HepG2 (cell line): ENCODE measurements around the gene SOCS1. TPM values are rescaled to one million over a fixed set of nuclear protein-coding genes. Genes with fewer than 3 reads are reported as not detected.

Experiments
- ATF1 ChIP-seq: IDR thresholded peaks from 2 replicates; pipeline ENCODE4 v1.6.1; 2016; ENCODE audit warnings: mild to moderate bottlenecking, control low read depth
- DZIP1 ChIP-seq: sonication (generic); formaldehyde crosslinking; IDR thresholded peaks from 2 replicates; pipeline ENCODE4 v1.5.0; 2020; ENCODE audit warnings: mild to moderate bottlenecking, missing genetic modification reagents
- HNRNPH1 ChIP-seq: fragments of 200-400 bp; formaldehyde crosslinking; optimal IDR thresholded peaks from 2 replicates; pipeline ENCODE3; 2017; ENCODE audit warnings: mild to moderate bottlenecking, low read depth, low read length
- KAT2B ChIP-seq: fragments of 150-350 bp; IDR thresholded peaks from 2 replicates; pipeline ENCODE4 v1.6.1; 2014; ENCODE audit warnings: low read depth, low read length, borderline replicate concordance
- KLF11 ChIP-seq: IDR thresholded peaks from 2 replicates; pipeline ENCODE4 v1.6.1; 2016; ENCODE audit warnings: missing compliant biosample characterization
- MEIS2 ChIP-seq: sonication (generic); formaldehyde crosslinking; IDR thresholded peaks from 2 replicates; pipeline ENCODE4 v1.9.0; 2021; ENCODE audit warnings: mild to moderate bottlenecking, missing genetic modification reagents
- MTF1 ChIP-seq: sonication (generic); formaldehyde crosslinking; IDR thresholded peaks from 2 replicates; pipeline ENCODE4 v1.5.0; 2020; ENCODE audit warnings: missing genetic modification reagents
- MXD1 ChIP-seq: sonication (generic); formaldehyde crosslinking; IDR thresholded peaks from 2 replicates; pipeline ENCODE4 v1.4.0; 2020; ENCODE audit warnings: mild to moderate bottlenecking, missing genetic modification reagents
- NCOA5 ChIP-seq: sonication (generic); formaldehyde crosslinking; IDR thresholded peaks from 2 replicates; pipeline ENCODE4 v1.4.0; 2020; ENCODE audit warnings: missing genetic modification reagents
- PAF1 ChIP-seq: IDR thresholded peaks from 2 replicates; pipeline ENCODE4 v1.6.1; 2016; ENCODE audit warnings: missing genetic modification reagents, missing compliant biosample characterization
- RXRA ChIP-seq: sonication (generic); formaldehyde crosslinking; IDR thresholded peaks from 2 replicates; pipeline ENCODE4 v1.5.1; 2020; ENCODE audit warnings: missing genetic modification reagents
- SAP130 ChIP-seq: IDR thresholded peaks from 2 replicates; pipeline ENCODE4 v1.6.1; 2016; ENCODE audit warnings: low read depth
- SIN3A ChIP-seq: IDR thresholded peaks from 2 replicates; pipeline ENCODE4 v1.6.1; 2011; ENCODE audit warnings: low read depth, mild to moderate bottlenecking, control low read depth, low read length, borderline replicate concordance
- SMARCC2 ChIP-seq: fragments of 450-650 bp; IDR thresholded peaks from 2 replicates; pipeline ENCODE4 v1.6.1; 2017; ENCODE audit warnings: antibody characterized with exemption, mild to moderate bottlenecking
- TBL1XR1 ChIP-seq: fragments of 150-350 bp; IDR thresholded peaks from 2 replicates; pipeline ENCODE4 v1.6.1; 2014; ENCODE audit warnings: borderline replicate concordance, low read length; ENCODE audit not compliant: partially characterized antibody
- ZBTB8A ChIP-seq: sonication (generic); formaldehyde crosslinking; IDR thresholded peaks from 2 replicates; pipeline ENCODE4 v1.4.0; 2020; ENCODE audit warnings: mild to moderate bottlenecking, low read depth, missing genetic modification reagents, borderline replicate concordance
- ZFAT ChIP-seq: sonication (generic); formaldehyde crosslinking; conservative IDR thresholded peaks from 2 replicates; pipeline ENCODE4 v1.8.1; 2023; ENCODE audit warnings: missing genetic modification reagents, inconsistent platforms
- ZNF296 ChIP-seq: sonication (generic); formaldehyde crosslinking; conservative IDR thresholded peaks from 2 replicates; pipeline ENCODE4 v1.5.0; 2020; ENCODE audit warnings: mild to moderate bottlenecking, missing genetic modification reagents
- ZNF331 ChIP-seq: sonication (generic); formaldehyde crosslinking; IDR thresholded peaks from 2 replicates; pipeline ENCODE4 v1.4.0; 2020; ENCODE audit warnings: missing genetic modification reagents
- ZNF343 ChIP-seq: sonication (generic); formaldehyde crosslinking; IDR thresholded peaks from 2 replicates; pipeline ENCODE4 v1.4.0; 2020; ENCODE audit warnings: mild to moderate bottlenecking, missing genetic modification reagents
- ZNF546 ChIP-seq: sonication (generic); formaldehyde crosslinking; conservative IDR thresholded peaks from 2 replicates; pipeline ENCODE4 v1.8.1; 2023; ENCODE audit warnings: mild to moderate bottlenecking, missing genetic modification reagents
- polyA plus RNA-seq, 8 experiments: library from polyadenylated mRNA; depleted of rRNA in 3 of 8; stranded (reverse) in 7 of 8; unstranded in 1 of 8; fragments of >200 nt; fragmentation: Illumina TruSeq in 4 of 8; extraction: Trizol in 4 of 8; gene quantifications; 2 replicates each; pipeline versions ENCODE4 v1.2.1 to v1.2.3, GENCODE V29; 2011 to 2016; ENCODE audit warnings: low read depth in 4 of 8, missing spikeins in 1 of 8, mixed read lengths in 1 of 8; ENCODE audit not compliant: insufficient read depth in 1 of 8
- total RNA-seq, 5 experiments: library from RNA; depleted of rRNA; stranded (reverse); fragments of >200 nt; fragmentation: Illumina TruSeq; extraction: Trizol; gene quantifications; 2 replicates each; pipeline ENCODE4 v1.2.3, GENCODE V29; 2016; ENCODE audit warnings: low read depth in 1 of 5
- TF ChIP-seq, protein P1 (sequence below): sonication (generic); formaldehyde crosslinking; IDR thresholded peaks from 2 replicates; pipeline ENCODE4 v1.9.0; 2021; ENCODE audit warnings: missing genetic modification reagents, mild to moderate bottlenecking, borderline replicate concordance
- TF ChIP-seq, protein P2 (sequence below): IDR thresholded peaks from 2 replicates; pipeline ENCODE4 v1.6.1; 2016; ENCODE audit warnings: low read depth, borderline replicate concordance

The SOCS1 gene
- total and polyA plus RNA-seq, 2 of the 13 experiments (the other 11 are each of a cell fraction or from before 2014, with no cell fraction given): 5.3 to 6.3 TPM

GRCh38 chr16:11224096-11224893 is 31.7 kb downstream of the SOCS1 start (continued):
- no peak for TF ChIP-seq MXD1
- TF ChIP-seq HNRNPH1: no peak
- no peak for TF ChIP-seq ZBTB8A
- peak; percentile 35; the same call in 1 of the 2 replicates for TF ChIP-seq ZNF546 (CRISPR knock-in tag)
- no peak for TF ChIP-seq NCOA5 (CRISPR knock-in tag)
- TF ChIP-seq MEIS2 (CRISPR knock-in tag): peak; percentile 92
- no peak for TF ChIP-seq MTF1 (CRISPR knock-in tag)
- no peak for TF ChIP-seq ZNF296
- TF ChIP-seq TBL1XR1: no peak
- TF ChIP-seq ZFAT (CRISPR knock-in tag): no peak
- TF ChIP-seq PAF1 (CRISPR knock-in tag): no peak
- TF ChIP-seq ZNF331 (CRISPR knock-in tag): peak; percentile 44; the same call in 1 of the 2 replicates
- no peak for TF ChIP-seq ZNF343
- TF ChIP-seq SAP130 (CRISPR knock-in tag): peak; percentile 81
- TF ChIP-seq KAT2B: no peak
- no peak for TF ChIP-seq SIN3A
- TF ChIP-seq, protein P1, sequence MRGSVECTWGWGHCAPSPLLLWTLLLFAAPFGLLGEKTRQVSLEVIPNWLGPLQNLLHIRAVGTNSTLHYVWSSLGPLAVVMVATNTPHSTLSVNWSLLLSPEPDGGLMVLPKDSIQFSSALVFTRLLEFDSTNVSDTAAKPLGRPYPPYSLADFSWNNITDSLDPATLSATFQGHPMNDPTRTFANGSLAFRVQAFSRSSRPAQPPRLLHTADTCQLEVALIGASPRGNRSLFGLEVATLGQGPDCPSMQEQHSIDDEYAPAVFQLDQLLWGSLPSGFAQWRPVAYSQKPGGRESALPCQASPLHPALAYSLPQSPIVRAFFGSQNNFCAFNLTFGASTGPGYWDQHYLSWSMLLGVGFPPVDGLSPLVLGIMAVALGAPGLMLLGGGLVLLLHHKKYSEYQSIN (CRISPR knock-in tag): no peak
- TF ChIP-seq DZIP1 (CRISPR knock-in tag): 0 out of 2 replicates have a peak, but pooled peaks have one; percentile 38
- no peak for TF ChIP-seq ATF1 (CRISPR knock-in tag)
- TF ChIP-seq, protein P2, sequence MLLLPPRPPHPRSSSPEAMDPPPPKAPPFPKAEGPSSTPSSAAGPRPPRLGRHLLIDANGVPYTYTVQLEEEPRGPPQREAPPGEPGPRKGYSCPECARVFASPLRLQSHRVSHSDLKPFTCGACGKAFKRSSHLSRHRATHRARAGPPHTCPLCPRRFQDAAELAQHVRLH (CRISPR knock-in tag): peak; percentile 37; the same call in 1 of the 2 replicates
- no peak for TF ChIP-seq KLF11 (CRISPR knock-in tag)
- no peak for TF ChIP-seq SMARCC2
- TF ChIP-seq RXRA: peak; percentile 84
